HG03103 (cell line): ENCODE results near the gene IFI16.

ENCODE experiments used
- ATAC-seq: cut with Tn5 transposase; IDR thresholded peaks from one replicate; pipeline ENCODE4 v1.9.1; 2021; ENCODE audit warnings: low read depth; ENCODE audit not compliant: unreplicated experiment

IFI16 gene

GRCh38 chr1:159055181-159055641 lies 45.5 kb downstream of the IFI16 start:
- ATAC-seq, result no peak

- ATAC-seq, result no peak
These were observed 46.5 kb downstream of the IFI16 start for GRCh38 chr1:159056069-159056698.

DNA sequence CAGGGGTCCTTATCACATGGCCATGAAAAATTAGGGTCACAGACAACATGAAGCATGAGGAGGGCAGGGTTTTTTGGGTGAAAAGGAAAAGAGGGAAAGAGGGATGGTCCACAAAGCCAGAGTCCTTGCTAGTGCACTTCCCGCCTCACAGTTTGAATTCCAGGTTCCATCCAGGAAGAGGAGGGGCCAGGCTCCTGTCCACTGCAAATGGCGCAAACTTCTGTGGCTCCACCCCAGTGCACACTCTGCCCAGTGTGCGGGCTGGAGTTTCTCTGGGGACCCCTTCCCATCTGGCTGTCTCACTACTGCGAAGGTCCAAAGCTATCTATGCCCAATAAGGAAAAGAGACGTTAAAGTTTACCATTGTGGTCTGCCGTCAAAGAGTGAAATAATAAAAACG lies 49.0 kb downstream of the IFI16 start:
- ATAC-seq, result no peak

- no peak for ATAC-seq
These were observed 55.4 kb downstream of the IFI16 start for GRCh38 chr1:159065106-159065505.

GRCh38 chr1:159066108-159066507 lies 56.4 kb downstream of the IFI16 start:
- no peak for ATAC-seq

DNA sequence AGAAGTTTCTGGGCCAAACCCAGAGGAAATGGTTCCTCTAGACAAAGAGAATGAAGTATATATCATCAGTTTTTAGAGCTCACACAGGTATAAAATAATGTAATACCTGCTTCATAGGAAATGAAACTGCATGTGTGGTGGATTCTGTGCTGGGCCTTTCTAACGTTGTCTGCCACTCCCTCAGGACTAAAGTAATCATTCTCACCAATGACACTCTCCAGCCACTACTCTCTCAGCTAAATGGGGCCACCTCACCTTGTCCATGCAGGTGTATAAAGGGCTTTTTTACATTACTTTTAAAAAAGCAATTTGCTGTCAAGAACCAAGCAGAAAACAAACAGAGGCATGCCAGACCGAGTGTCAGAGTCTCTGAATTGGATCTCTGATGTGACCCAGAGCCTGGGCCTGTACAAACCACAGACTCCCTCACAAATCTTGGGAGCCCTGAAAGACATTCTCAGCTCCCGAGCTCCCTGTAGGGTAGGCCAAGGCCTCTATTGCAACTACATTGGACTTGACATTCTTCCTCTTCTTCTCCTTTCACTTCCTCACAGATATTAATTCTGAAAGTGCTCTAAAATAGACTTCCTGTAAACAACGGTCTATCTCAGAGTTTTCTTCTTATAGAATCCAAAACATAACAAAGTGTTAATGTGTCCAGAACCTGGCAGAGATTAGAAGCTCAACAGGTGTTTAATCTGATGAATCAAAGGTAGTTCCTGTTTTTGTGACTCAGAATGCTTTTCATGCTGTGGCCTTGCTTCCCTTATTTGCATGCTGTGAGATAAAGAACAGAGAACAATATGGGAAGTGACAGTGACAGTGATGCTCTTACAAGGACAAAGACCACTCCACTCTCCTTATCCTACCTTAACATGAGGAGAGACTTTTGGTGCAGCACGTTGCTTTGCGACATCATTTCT lies 58.3 kb downstream of the IFI16 start:
- ATAC-seq, result peak; percentile 80

GRCh38 chr1:159068886-159069285 lies 59.2 kb downstream of the IFI16 start:
- no peak for ATAC-seq

DNA sequence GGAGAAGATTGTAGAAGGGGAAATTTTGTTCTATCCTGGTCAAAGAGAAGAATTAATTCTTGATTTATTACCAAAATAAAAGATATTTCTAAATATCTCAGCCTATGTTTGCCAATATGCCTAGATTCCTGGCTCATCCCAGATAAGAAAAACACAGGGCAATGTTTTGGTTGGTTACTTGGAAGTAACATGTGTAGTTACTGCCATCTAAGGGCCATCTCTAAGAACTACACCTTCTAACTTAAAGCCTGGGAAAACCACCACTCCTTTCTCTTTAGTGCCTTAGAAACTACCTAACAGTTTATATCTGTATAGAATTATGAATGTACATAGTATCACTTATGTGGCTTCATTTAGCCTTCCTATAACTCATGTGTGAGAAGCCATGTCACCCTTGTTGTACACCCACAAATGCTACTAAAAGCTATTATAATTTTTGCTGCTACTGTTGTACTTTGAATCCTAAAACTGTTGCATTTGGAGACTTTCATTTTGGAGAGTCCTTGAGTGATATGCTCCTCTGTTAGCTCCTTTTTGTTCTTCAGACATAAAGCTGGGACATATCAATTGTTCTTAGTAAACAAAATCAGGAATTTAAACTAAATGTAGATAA lies 62.4 kb downstream of the IFI16 start:
- no peak for ATAC-seq

DNA sequence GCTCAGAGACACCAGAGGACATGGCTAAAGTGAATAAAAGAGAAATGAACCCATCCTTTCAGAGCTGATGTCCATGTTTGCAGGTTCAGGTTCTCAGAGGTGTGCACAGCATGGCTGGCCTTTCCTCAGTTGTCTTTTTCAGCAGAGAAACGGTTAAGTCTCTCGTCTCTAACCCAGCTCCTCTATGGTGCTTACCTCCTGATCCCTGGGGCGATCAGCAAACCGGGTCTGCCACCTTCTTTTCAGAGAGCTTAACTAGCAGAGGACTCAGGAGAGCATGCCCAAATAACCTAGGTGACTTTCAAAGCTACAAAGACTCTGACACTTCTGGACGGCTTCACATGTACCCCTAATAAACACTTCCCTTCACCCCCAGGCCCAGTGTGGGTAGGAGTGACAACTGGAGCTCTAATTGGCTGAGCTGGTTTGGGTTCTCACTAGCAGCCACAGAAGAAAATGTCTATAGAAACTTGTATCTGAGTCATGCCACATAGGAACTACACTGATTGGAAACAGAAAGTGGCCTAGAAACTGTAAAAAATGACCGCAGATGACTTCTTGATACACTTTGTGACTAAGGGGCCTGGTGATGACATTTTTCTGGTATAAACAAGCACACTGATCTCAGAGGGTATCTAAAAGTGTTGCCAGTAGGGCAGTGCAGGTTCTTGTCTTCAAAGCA lies 66.9 kb downstream of the IFI16 start, which contains the start of gene AIM2:
TSS of gene AIM2 (minus strand) at position 329 of the 682 bp plus-strand sequence. CDS start 3,267 bp downstream, outside the sequence.
- peak; percentile 78 for ATAC-seq

DNA sequence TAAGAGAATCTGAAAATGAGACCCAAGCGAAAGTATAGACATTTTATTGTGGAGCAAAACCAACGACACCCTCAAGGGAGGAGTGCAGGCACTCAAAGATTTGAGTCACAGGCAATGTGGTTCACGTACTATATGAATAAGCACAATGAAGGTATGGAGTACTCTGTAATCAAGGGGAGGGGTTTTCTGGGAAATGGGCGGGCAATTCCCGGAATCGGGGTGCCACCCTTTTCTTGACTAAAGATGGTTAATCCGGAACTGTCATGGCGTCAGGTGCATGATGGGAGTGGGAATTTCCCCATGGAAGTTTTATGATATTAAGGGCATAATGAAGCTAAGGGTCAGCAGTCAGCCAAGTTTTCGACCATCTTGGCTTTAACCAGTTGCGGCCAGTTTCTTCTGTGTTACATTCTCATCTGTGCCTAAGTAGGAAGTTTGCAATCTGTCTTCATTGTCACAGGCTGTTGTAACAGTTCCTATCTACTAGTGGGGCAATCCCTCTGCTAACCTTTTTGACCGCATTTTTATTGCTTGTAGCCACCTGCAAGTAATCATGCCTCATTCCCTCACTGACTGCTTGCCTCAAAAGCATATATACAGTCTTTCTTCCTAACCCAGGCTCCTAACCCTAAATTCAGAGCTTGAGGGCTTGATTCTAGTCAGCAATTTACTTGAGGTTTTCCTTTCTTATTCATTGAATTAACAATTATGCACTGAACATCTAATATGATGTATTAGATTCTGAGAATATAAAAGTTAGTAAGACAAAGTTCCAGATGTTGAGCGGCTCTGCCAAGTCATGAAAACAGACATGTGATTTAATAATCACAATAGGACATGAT lies 67.6 kb downstream of the IFI16 start:
- peak; percentile 59 for ATAC-seq

DNA sequence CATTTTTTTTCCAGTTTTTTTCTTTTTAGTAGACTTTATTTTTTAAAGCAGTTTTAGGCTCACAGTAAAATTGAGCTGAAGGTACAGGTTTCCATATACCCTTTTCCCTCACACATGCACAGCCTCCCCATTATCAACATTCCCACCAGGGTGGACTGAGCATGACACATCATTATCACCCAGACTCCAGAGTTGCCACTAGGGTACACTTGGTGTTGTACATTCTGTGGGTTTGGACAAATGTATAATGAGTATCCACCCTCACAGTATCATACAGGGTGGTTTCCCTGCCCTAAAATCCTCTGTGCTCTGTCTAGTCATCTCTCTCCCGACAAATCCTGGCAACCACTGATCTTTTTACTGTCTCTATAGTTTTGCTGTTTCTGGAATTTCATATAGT lies 69.8 kb downstream of the IFI16 start:
- no peak for ATAC-seq

- ATAC-seq, result no peak
These were observed 71.9 kb downstream of the IFI16 start for GRCh38 chr1:159081626-159082025.

- no peak for ATAC-seq
These were observed 73.3 kb downstream of the IFI16 start for GRCh38 chr1:159083013-159083412.

DNA sequence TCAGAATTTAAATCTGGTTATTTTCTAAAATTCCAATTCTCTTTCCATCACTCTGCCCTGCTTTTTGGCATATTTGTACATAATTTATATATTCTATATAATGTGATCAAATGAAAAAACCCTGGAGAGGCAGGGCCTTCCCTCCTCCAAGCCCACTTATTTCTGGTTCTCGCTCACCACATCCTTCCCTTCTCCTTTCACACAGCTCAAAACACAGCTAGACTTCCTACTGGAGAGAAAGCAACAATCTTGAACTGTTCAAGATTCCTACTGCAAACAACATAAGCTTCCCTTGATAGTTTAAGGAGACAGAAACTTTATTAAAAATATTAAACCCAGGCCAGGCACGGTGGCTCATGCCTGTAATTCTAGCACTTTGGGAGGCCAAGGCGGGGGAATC lies 74.4 kb downstream of the IFI16 start:
- no peak for ATAC-seq

DNA sequence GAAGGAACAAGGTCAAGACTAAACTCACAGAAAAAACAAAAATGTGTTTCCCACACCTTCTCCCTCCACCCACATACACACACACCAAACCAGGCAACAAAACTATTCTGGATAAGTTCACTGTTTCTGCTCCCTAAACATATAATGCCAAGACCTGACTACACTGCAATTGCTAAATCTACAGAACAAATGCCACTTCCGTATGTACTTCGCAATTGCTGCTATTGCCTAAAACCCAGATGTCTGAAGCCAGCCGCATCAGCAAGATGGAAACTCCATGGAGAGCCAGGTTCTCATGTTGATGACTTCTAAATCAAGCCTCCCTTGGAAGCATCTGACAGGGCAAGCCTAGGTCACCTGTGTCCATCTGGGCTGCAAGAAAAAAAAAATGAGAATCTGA lies 75.2 kb downstream of the IFI16 start:
- no peak for ATAC-seq

- ATAC-seq, result no peak
These were observed 78.3 kb downstream of the IFI16 start for GRCh38 chr1:159088050-159088449.

DNA sequence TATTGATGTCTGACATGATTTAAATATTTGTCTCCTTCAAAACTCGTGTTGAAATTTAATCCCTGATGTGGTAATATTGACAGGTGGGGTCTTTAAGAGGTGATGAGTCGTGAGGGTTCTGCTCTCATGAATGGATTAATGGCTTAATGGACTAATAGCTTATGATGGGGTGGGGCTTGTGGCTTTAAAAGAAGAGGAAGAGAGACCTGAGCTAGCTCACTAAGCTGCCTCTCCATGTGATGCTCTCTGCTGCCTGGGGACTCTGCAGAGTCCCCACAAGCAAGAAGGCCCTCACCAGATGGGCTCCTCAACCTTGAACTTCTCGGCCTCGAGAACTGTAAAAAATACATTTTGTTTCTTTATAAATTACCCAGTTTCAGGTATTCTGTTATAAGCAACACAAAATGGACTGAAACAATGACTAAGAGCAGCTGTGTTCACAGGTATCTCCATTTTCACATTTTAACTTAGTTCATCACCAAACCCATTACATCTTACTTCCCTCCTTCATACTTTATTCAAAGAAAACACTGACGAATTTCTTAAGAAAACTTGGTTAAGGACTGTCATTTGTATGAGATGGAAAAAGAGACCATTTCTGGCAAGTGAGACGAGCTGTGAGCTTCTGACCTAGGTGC lies 79.0 kb downstream of the IFI16 start:
- no peak for ATAC-seq

DNA sequence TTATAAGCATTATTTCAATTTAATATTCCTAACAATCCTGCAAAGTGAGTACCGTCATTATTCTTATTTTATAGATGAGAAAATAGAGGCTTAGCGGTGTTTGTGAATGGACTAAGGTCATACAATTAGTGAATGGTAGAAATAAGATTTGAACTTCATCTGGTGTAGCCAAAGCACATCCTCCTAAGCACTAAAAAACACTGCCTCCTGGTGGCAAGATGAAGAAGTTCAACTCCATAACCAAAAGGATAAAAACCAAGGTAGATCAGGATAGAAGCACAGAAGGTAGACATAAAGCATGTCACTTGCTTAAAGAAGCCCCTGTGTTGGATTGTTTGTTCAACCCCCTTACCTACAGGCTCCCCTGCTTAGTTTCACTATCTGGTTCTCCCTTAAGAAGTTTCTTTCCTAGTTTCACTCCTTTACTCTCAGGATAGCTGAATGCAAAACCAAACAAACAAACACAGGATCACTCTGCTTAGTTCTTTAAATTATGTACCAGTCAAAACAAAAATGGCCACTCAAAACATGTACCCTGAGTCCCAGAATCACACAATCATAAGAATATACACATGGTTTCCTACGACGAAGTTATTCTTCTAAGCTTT lies 79.6 kb downstream of the IFI16 start:
- no peak for ATAC-seq
